Measurements from ENCODE around the gene GABBR1.
A peak's percentile ranks its signal among the peaks of the same experiment; 100 is the strongest.

Gene GABBR1

DNA sequence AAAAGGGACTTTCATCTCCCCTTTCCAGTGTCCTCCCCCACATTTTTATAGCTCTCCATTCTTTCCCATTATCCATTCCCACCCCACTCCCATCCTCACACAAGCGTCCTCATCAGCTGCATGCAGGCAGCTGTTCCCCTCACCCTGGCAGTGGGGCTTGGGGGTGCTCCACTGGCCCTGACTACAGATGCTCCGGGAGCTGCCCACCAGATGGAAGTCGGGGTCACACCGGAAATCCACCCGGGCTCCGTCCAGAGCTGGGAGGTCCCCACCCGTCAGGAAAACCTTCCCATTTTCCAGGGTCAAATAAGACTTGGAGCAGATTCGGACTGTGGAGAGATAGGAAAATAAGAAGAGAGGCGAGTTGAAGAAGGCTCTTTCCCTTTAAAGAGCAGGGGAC, 2.7 kb downstream of the GABBR1 start:
- no peak for DNase-seq (ENCODE audit: low read depth)
- TF ChIP-seq CTCF (IDR thresholded peaks at IDR 0.05; ENCODE audit: insufficient read depth, low read depth, low read length, missing control alignments), result no peak
- H3K4me3 ChIP-seq (ENCODE audit: low read depth, low read length), result no peak overlapping the region

- no peak for DNase-seq (ENCODE audit: low read depth)
- no peak for TF ChIP-seq CTCF (IDR thresholded peaks at IDR 0.05; ENCODE audit: insufficient read depth, low read depth, low read length, missing control alignments)
- H3K4me3 ChIP-seq (ENCODE audit: low read depth, low read length), result no peak overlapping the region
Measured at GRCh38 chr6:29629571-29629970, 3.4 kb downstream of the GABBR1 start.

DNA sequence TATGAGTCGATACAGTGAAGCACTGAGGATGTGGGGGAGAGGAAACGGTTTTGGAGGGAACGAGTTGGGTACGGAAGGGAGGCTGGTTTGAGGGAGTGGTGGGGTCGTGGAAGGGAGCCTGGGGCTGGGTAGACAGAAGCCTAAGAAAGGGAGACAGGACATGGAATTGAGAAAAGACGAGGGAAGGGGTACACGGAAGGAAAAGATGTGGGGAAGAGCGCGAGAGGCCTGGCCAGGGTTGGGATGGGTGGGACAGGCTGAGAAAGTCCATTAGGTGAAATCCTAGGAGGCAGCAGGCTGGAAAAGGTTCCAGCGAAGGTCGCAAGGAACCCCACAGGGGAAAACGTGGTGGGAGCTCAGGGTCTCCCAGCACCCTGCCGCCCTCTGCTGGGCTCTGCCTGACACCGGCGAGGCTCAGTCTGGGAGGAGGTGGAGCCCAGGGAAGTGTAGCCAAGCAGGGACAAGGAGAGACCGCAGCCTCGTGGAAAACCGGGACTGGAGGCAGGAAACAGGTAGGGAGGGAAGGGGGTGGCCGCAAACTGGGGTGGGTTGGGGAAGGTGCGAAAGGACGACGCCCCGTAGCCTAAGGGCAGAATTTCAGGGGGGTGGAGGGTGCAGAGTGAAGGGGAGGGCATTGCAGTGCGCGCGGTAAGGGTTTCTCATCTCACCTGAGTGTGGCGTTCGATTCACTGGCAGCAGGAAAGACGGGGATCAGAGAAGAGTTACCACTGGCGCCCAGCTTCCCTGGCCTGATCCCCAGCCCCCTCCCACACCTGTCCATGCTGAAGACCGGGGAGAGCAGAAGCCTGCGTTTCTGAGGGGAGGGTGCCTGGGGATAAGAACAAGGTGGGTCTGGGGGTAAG, 4.3 kb downstream of the GABBR1 start:
- peak; percentile 42 for DNase-seq (ENCODE audit: low read depth)
- peak; percentile 74 for TF ChIP-seq CTCF (IDR thresholded peaks at IDR 0.05; ENCODE audit: insufficient read depth, low read depth, low read length, missing control alignments)
- H3K4me3 ChIP-seq (ENCODE audit: low read depth, low read length), result peak overlapping the region; percentile 35

- peak overlapping the region; percentile 35 for H3K4me3 ChIP-seq (ENCODE audit: low read depth, low read length)
- DNase-seq (ENCODE audit: low read depth), result no peak
- TF ChIP-seq CTCF (IDR thresholded peaks at IDR 0.05; ENCODE audit: insufficient read depth, low read depth, low read length, missing control alignments), result no peak
Measured at GRCh38 chr6:29627755-29628418, 5.1 kb downstream of the GABBR1 start.

DNA sequence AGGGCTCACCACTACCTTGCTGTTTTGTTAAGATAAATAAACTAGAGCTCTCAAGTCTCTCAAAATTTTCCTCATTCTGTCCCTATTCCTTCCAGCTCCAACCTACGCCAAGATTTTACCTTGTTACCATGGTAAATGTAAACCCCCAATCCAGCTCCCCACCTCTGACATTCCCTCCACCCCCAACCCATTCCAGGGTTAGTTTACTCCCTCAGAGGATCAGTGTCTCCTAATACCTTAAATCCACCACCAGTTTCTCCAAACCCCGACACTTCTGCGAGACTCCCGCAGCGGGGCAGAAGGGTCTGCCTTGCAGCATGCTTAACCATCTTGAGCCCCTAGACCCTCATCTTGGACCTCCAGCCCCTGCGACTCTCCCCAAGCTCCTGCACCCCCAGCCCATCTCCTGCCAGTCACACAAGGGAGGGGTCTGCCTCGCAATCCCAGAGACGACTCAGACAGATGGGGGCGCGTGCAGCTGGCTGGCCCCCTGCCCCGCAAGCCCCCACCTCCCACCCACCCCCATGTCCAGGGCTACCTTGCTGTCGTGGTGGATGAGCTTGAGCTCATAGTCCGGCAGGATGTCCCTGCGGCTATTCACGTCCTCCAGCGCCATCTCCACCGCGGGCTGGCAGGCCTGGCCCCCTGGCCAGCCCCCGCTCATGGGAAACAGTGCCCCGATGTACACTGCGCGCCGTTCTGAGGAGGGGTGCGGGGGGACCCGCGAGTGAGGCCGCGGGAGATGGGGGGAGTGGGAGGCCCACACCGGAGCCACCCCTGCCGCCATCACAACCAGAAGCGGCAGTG, 5.8 kb downstream of the GABBR1 start:
- TF ChIP-seq CTCF (IDR thresholded peaks at IDR 0.05; ENCODE audit: insufficient read depth, low read depth, low read length, missing control alignments), result no peak
- no peak for DNase-seq (ENCODE audit: low read depth)
- no peak overlapping the region for H3K4me3 ChIP-seq (ENCODE audit: low read depth, low read length)

GRCh38 chr6:29625337-29625930, 7.5 kb downstream of the GABBR1 start:
- DNase-seq (ENCODE audit: low read depth), result no peak
- no peak overlapping the region for H3K4me3 ChIP-seq (ENCODE audit: low read depth, low read length)
- no peak for TF ChIP-seq CTCF (IDR thresholded peaks at IDR 0.05; ENCODE audit: insufficient read depth, low read depth, low read length, missing control alignments)

Measured in GM12865 (cell line).